Coronary artery (tissue), 2 donors: ENCODE measurements around the gene PTPRM.

Experiments
- DNase-seq: peaks from one replicate; pipeline ENCODE4 v3.0.0-alpha.2; 2017; ENCODE audit warnings: low spot score
- H3K27ac ChIP-seq, 2 donors: fragments of 200-600 bp; sonication (generic); one replicate each; pipeline ENCODE4 v1.5.1; 2016 to 2019
- H3K4me3 ChIP-seq: fragments of 200-600 bp; sonication (generic); 2 replicates; pipeline ENCODE4 v1.5.1; 2016; ENCODE audit warnings: mild to moderate bottlenecking, moderate library complexity
- TF ChIP-seq, protein P1 (sequence below): fragments of 200-600 bp; sonication (generic); IDR thresholded peaks from one replicate; pipeline ENCODE4 v1.5.1; 2019; ENCODE audit warnings: antibody characterized with exemption

Gene PTPRM

GRCh38 chr18:7532942-7533341 is 34.2 kb upstream of the PTPRM start:
- no peak for DNase-seq
- TF ChIP-seq, protein P1, sequence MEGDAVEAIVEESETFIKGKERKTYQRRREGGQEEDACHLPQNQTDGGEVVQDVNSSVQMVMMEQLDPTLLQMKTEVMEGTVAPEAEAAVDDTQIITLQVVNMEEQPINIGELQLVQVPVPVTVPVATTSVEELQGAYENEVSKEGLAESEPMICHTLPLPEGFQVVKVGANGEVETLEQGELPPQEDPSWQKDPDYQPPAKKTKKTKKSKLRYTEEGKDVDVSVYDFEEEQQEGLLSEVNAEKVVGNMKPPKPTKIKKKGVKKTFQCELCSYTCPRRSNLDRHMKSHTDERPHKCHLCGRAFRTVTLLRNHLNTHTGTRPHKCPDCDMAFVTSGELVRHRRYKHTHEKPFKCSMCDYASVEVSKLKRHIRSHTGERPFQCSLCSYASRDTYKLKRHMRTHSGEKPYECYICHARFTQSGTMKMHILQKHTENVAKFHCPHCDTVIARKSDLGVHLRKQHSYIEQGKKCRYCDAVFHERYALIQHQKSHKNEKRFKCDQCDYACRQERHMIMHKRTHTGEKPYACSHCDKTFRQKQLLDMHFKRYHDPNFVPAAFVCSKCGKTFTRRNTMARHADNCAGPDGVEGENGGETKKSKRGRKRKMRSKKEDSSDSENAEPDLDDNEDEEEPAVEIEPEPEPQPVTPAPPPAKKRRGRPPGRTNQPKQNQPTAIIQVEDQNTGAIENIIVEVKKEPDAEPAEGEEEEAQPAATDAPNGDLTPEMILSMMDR: no peak
- Histone ChIP-seq H3K4me3 (no peak overlapping the region), H3K27ac (no peak overlapping the region)

DNA sequence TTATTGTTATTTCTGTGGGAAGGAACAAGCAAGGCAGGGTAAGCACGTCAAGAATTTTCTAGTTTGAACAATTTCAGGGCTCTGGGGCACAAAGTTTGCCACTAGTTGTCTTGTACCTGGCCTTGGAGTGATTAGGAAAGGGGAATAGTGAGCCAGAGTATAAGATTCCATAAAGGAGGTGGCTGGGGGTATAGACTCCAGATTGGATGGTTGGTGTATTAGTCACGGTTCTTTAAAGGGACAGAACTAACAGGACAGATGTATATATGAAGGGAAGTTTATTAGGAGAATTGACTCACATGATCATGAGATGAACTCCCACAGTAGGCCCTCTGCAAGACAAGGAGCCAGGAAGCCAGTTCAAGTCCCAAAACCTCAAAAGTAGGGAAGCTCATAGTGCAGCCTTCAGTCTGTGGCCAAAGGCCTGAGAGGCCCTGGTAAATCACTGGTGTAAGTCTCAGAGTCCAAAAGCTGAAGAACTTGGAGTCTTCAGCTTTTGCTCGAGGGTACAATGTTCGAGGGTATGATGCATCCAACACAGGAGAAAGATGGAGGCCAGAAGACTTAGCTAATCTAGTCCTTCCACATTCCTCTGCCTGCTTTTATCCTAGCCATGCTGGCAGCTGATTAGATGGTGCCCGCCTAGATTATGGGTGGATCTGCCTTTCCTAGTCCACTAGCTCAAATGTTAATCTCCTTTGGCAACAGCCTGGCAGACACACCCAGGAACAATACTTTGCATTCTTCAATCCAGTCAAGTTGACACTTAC is 31.5 kb upstream of the PTPRM start:
- no peak overlapping the region for H3K4me3 ChIP-seq
- DNase-seq: no peak
- no peak overlapping the region for H3K27ac ChIP-seq
- TF ChIP-seq, protein P1: no peak

DNA sequence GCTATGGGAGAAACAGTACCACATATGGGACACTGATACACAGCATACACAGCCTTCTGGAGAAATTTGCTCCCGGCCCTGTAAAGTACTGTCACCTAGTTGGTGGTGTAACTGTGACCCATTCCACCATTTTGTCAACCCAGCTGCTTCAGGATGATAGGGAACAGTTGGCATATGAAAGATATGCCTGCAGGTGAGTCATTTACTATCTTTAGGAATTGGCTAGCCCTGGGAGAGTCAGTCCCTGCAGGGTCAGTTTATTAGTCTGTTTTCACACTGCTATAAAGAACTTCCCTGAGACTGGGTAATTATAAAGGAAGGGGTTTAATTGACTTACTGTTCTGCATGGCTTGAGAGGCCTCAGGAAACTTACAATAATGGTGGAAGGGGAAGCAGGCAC is 30.0 kb upstream of the PTPRM start:
- Histone ChIP-seq H3K27ac (no peak overlapping the region), H3K4me3 (no peak overlapping the region)
- TF ChIP-seq, protein P1: no peak
- DNase-seq: no peak

- H3K27ac ChIP-seq: no peak overlapping the region
- TF ChIP-seq, protein P1: no peak
- DNase-seq: no peak
- no peak overlapping the region for H3K4me3 ChIP-seq
Measured at GRCh38 chr18:7541835-7542234, 25.3 kb upstream of the PTPRM start.

DNA sequence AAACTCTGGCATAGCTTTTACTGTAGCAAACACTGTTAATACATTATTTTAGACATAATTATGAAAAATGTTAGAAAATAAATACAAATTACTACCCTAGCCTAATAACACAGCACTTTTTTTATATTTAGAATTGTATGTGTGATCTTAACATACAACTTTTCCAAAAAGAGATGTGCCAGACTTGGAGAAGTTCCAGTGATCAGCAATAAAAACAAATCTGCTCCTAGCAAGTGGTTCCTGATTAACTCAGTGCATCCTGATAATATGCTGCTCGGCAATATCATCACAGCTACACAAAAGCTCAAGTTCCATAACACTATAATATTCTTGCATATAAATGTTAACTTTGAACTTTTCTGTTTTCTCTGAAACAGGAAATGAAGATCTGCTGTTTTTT is 22.4 kb upstream of the PTPRM start:
- Histone ChIP-seq H3K27ac (no peak overlapping the region), H3K4me3 (no peak overlapping the region)
- TF ChIP-seq, protein P1: no peak
- DNase-seq: no peak

DNA sequence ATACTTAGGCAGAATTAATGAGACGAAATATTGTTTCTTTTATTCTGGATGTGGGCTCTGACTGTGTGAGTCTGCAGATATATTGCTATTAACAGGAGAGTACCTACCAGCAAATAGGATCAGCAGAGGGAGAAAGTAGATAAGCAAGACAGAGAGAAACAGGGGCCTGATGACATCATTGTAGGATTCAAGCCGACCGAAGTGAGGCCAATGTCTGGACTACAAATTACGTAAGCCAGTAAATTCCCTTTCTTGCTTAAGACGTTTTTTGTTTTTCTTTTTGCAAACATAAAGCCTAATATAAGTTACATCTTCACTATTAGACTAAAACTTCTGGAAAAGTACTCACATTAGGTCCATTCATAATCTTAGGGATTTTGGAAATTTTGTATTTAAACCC is 21.4 kb upstream of the PTPRM start:
- Histone ChIP-seq H3K27ac (no peak overlapping the region), H3K4me3 (no peak overlapping the region)
- TF ChIP-seq, protein P1: no peak
- DNase-seq: no peak

GRCh38 chr18:7548221-7548620 is 18.9 kb upstream of the PTPRM start:
- Histone ChIP-seq H3K4me3 (no peak overlapping the region), H3K27ac (no peak overlapping the region)
- TF ChIP-seq, protein P1: no peak
- no peak for DNase-seq
